Measurements from ENCODE around the gene VEGFD. TPM values are rescaled to one million over a fixed set of nuclear protein-coding genes. Genes with fewer than 3 reads are reported as not detected.

The VEGFD gene
- total and polyA plus RNA-seq, 2 of the 13 experiments (the other 11 are each of a cell fraction or from before 2014, with no cell fraction given) = 0.11 to 0.35 TPM

- TF ChIP-seq, protein P1, sequence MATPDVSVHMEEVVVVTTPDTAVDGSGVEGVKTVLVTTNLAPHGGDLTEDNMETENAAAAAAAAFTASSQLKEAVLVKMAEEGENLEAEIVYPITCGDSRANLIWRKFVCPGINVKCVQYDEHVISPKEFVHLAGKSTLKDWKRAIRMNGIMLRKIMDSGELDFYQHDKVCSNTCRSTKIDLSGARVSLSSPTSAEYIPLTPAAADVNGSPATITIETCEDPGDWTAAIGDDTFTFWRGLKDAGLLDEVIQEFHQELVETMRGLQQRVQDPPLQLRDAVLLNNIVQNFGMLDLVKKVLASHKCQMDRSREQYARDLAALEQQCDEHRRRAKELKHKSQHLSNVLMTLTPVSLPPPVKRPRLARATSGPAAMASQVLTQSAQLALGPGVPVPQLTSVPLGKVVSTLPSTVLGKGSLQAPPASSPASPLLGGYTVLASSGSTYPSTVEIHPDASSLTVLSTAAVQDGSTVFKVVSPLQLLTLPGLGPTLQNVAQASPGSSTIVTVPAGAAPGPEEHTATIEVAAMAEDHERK (CRISPR knock-in tag; IDR thresholded peaks at IDR 0.05; ENCODE audit: low read depth) = no peak
These were observed 65.1 kb downstream of the VEGFD start (continued) for GRCh38 chrX:15319075-15319474.

GRCh38 chrX:15315509-15315908 lies 68.7 kb downstream of the VEGFD start, which contains the start of gene ASB11:
Gene ASB11, minus strand, starts transcription at chrX:15315640. Its CDS starts 35 bp downstream, at chrX:15315605.
- ChIA-PET POLR2A (no interaction called here), CTCF (ENCODE audit: low intra/inter-chr PET ratio, low total read pairs) (no interaction called here)
- Histone ChIP-seq H3K9me3 (ENCODE audit: low read length) (no peaks in the 10 kb centered on the region), H3K27ac (ENCODE audit: extremely low read length, insufficient read depth, low read length) (no peak within 1 kb of the TSS), H3K4me3 (replicated peaks in 1 of 3; ENCODE audit: insufficient read depth in 1 of 3, low read depth in 2 of 3, low read length in 3 of 3) (no peak within 1 kb of the TSS), H3K4me1 (ENCODE audit: insufficient read depth, low read length) (no peaks in the 10 kb centered on the region), H3K9ac (ENCODE audit: insufficient read depth, low read depth, low read length) (no peak within 1 kb of the TSS), H4K20me1 (ENCODE audit: insufficient read depth, low read length) (no peaks in the 10 kb centered on the region), H3K36me3 (replicated peaks in 1 of 2; ENCODE audit: control insufficient read depth in 1 of 2, insufficient read depth in 2 of 2, low read length in 2 of 2) (no peaks in the 10 kb centered on the region; a peak in 1 of 5 replicates), H3K4me2 (ENCODE audit: low read depth, low read length) (no peak within 1 kb of the TSS), H2AFZ (ENCODE audit: low read length) (no peak within 1 kb of the TSS), H3K79me2 (ENCODE audit: insufficient read depth, low read length) (no peaks in the 10 kb centered on the region), H3K27me3 (ENCODE audit: control insufficient read depth in 1 of 2, insufficient read depth in 2 of 2, low read length in 2 of 2) (no peaks in the 10 kb centered on the region)
- DNase-seq (ENCODE audit: low spot score) = no peak
- no peak for ATAC-seq
- intact Hi-C loops (cut with micrococcal nuclease; ENCODE audit: unreplicated experiment) (no loop called here), in situ Hi-C loops (cut with HindIII; ENCODE audit: extremely low pct_ligation_motif_present, low pct_unique_long_range_greater_than_20kb) (no loop called here)
- 56% methylated on average over 3 of the region's 3 CpGs for WGBS (ENCODE audit: low lambda C conversion rate)
- BruUV-seq (replicated peaks) = no TSS peak
- no peak for FAIRE-seq
- TF ChIP-seq ZNF510 (CRISPR knock-in tag; IDR thresholded peaks at IDR 0.05; ENCODE audit: low read depth) (no peak), ELF4 (CRISPR knock-in tag; IDR thresholded peaks at IDR 0.05; ENCODE audit: borderline replicate concordance) (no peak), KMT2B (CRISPR knock-in tag; IDR thresholded peaks at IDR 0.05) (no peak), ZNF619 (CRISPR knock-in tag; IDR thresholded peaks at IDR 0.05) (no peak), PHF20 (CRISPR knock-in tag; IDR thresholded peaks at IDR 0.05) (no peak), ZNF496 (CRISPR knock-in tag; IDR thresholded peaks at IDR 0.05; ENCODE audit: insufficient replicate concordance) (no peak), NCOR1 (IDR thresholded peaks at IDR 0.05; ENCODE audit: borderline replicate concordance, low read length) (no peak), ZNF329 (CRISPR knock-in tag; IDR thresholded peaks at IDR 0.05; ENCODE audit: low read depth) (no peak), MXI1 (IDR thresholded peaks at IDR 0.05; ENCODE audit: borderline replicate concordance, low read depth, low read length) (no peak), ZHX2 (IDR thresholded peaks at IDR 0.05; ENCODE audit: low read depth) (no peak), ZHX2 (CRISPR knock-in tag; IDR thresholded peaks at IDR 0.05; ENCODE audit: borderline replicate concordance) (no peak), EEA1 (CRISPR knock-in tag; IDR thresholded peaks at IDR 0.05; ENCODE audit: borderline replicate concordance) (no peak)
- TF ChIP-seq, protein P2, sequence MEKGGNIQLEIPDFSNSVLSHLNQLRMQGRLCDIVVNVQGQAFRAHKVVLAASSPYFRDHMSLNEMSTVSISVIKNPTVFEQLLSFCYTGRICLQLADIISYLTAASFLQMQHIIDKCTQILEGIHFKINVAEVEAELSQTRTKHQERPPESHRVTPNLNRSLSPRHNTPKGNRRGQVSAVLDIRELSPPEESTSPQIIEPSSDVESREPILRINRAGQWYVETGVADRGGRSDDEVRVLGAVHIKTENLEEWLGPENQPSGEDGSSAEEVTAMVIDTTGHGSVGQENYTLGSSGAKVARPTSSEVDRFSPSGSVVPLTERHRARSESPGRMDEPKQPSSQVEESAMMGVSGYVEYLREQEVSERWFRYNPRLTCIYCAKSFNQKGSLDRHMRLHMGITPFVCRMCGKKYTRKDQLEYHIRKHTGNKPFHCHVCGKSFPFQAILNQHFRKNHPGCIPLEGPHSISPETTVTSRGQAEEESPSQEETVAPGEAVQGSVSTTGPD (CRISPR knock-in tag; IDR thresholded peaks at IDR 0.05) = no peak
